HepG2 (cell line): ENCODE measurements around the gene IL17C. TPM values are rescaled to one million over a fixed set of nuclear protein-coding genes. Genes with fewer than 3 reads are reported as not detected.
A peak's percentile ranks its signal among the peaks of the same experiment; 100 is the strongest.

ENCODE experiments used
- HNF4A ChIP-seq: sonication (generic); formaldehyde crosslinking; IDR thresholded peaks from 2 replicates; pipeline ENCODE4 v1.4.0; 2020; ENCODE audit warnings: missing genetic modification reagents
- KIAA2018 ChIP-seq: sonication (generic); formaldehyde crosslinking; IDR thresholded peaks from 2 replicates; pipeline ENCODE4 v1.5.0; 2020; ENCODE audit warnings: mild to moderate bottlenecking, missing genetic modification reagents, borderline replicate concordance
- MIXL1 ChIP-seq: IDR thresholded peaks from 2 replicates; pipeline ENCODE4 v1.6.1; 2016
- MTA1 ChIP-seq: sonication (generic); formaldehyde crosslinking; IDR thresholded peaks from 2 replicates; pipeline ENCODE4 v1.4.0; 2020; ENCODE audit warnings: missing genetic modification reagents, mild to moderate bottlenecking, borderline replicate concordance
- SETDB1 ChIP-seq: sonication (generic); formaldehyde crosslinking; IDR thresholded peaks from 2 replicates; pipeline ENCODE4 v1.5.1; 2020; ENCODE audit warnings: missing genetic modification reagents, mild to moderate bottlenecking, borderline replicate concordance
- SIN3A ChIP-seq: IDR thresholded peaks from 2 replicates; pipeline ENCODE4 v1.6.1; 2011; ENCODE audit warnings: low read depth, mild to moderate bottlenecking, control low read depth, low read length, borderline replicate concordance
- TOE1 ChIP-seq: sonication (generic); formaldehyde crosslinking; IDR thresholded peaks from 2 replicates; pipeline ENCODE4 v1.4.0; 2020; ENCODE audit warnings: mild to moderate bottlenecking, missing genetic modification reagents
- ZBTB25 ChIP-seq: IDR thresholded peaks from 2 replicates; pipeline ENCODE4 v1.6.1; 2018; ENCODE audit warnings: missing genetic modification reagents
- ZNF10 ChIP-seq: sonication (generic); formaldehyde crosslinking; IDR thresholded peaks from 2 replicates; pipeline ENCODE4 v1.4.0; 2020; ENCODE audit warnings: mild to moderate bottlenecking, low read depth, missing genetic modification reagents, borderline replicate concordance
- ZNF496 ChIP-seq: sonication (generic); formaldehyde crosslinking; IDR thresholded peaks from 2 replicates; pipeline ENCODE4 v1.8.1; 2023; ENCODE audit warnings: mild to moderate bottlenecking, moderate library complexity, missing genetic modification reagents; ENCODE audit not compliant: insufficient replicate concordance
- ZNF546 ChIP-seq: sonication (generic); formaldehyde crosslinking; conservative IDR thresholded peaks from 2 replicates; pipeline ENCODE4 v1.8.1; 2023; ENCODE audit warnings: mild to moderate bottlenecking, missing genetic modification reagents
- ZNF619 ChIP-seq: sonication (generic); formaldehyde crosslinking; IDR thresholded peaks from 2 replicates; pipeline ENCODE4 v1.4.0; 2020; ENCODE audit warnings: mild to moderate bottlenecking, missing genetic modification reagents
- polyA plus RNA-seq, 8 experiments: library from polyadenylated mRNA; depleted of rRNA in 3 of 8; stranded (reverse) in 7 of 8; unstranded in 1 of 8; fragments of >200 nt; fragmentation: Illumina TruSeq in 4 of 8; extraction: Trizol in 4 of 8; gene quantifications; 2 replicates each; pipeline versions ENCODE4 v1.2.1 to v1.2.3, GENCODE V29; 2011 to 2016; ENCODE audit warnings: low read depth in 4 of 8, missing spikeins in 1 of 8, mixed read lengths in 1 of 8; ENCODE audit not compliant: insufficient read depth in 1 of 8
- total RNA-seq, 5 experiments: library from RNA; depleted of rRNA; stranded (reverse); fragments of >200 nt; fragmentation: Illumina TruSeq; extraction: Trizol; gene quantifications; 2 replicates each; pipeline ENCODE4 v1.2.3, GENCODE V29; 2016; ENCODE audit warnings: low read depth in 1 of 5
- TF ChIP-seq, protein P1 (sequence below): sonication (generic); formaldehyde crosslinking; IDR thresholded peaks from 2 replicates; pipeline ENCODE4 v1.8.0; 2023; ENCODE audit warnings: mild to moderate bottlenecking, missing genetic modification reagents
- TF ChIP-seq, protein P2 (sequence below), 2 experiments: IDR thresholded peaks; 2 replicates each; pipeline ENCODE4 v1.6.1; 2011 to 2012; ENCODE audit warnings: low read length in 2 of 2, borderline replicate concordance in 1 of 2, low read depth in 1 of 2, mild to moderate bottlenecking in 1 of 2, moderate library complexity in 1 of 2

The IL17C gene
- total and polyA plus RNA-seq, 2 of the 13 experiments (the other 11 are each of a cell fraction or from before 2014, with no cell fraction given) = not detected

- TF ChIP-seq KIAA2018 (CRISPR knock-in tag) (peak; percentile 75; the same call in 1 of the 2 replicates), MTA1 (CRISPR knock-in tag) (peak; percentile 70; the same call in 1 of the 2 replicates), ZBTB25 (CRISPR knock-in tag) (peak; percentile 35; the same call in 1 of the 2 replicates), HNF4A (CRISPR knock-in tag) (peak; percentile 48; the same call in 1 of the 2 replicates), ZNF10 (CRISPR knock-in tag) (no peak), ZNF496 (CRISPR knock-in tag) (no peak), ZNF546 (peak; percentile 52), ZNF619 (peak; percentile 79; the same call in 1 of the 2 replicates), TOE1 (CRISPR knock-in tag) (peak; percentile 82), SETDB1 (CRISPR knock-in tag) (no peak), SIN3A (peak; percentile 96; the same call in 1 of the 2 replicates), MIXL1 (peak; percentile 7; the same call in 1 of the 2 replicates)
- TF ChIP-seq, protein P1, sequence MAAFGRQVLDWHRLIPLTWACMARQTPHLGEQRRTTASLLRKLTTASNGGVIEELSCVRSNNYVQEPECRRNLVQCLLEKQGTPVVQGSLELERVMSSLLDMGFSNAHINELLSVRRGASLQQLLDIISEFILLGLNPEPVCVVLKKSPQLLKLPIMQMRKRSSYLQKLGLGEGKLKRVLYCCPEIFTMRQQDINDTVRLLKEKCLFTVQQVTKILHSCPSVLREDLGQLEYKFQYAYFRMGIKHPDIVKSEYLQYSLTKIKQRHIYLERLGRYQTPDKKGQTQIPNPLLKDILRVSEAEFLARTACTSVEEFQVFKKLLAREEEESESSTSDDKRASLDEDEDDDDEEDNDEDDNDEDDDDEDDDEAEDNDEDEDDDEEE (CRISPR knock-in tag) = peak; percentile 76
- TF ChIP-seq, protein P2, sequence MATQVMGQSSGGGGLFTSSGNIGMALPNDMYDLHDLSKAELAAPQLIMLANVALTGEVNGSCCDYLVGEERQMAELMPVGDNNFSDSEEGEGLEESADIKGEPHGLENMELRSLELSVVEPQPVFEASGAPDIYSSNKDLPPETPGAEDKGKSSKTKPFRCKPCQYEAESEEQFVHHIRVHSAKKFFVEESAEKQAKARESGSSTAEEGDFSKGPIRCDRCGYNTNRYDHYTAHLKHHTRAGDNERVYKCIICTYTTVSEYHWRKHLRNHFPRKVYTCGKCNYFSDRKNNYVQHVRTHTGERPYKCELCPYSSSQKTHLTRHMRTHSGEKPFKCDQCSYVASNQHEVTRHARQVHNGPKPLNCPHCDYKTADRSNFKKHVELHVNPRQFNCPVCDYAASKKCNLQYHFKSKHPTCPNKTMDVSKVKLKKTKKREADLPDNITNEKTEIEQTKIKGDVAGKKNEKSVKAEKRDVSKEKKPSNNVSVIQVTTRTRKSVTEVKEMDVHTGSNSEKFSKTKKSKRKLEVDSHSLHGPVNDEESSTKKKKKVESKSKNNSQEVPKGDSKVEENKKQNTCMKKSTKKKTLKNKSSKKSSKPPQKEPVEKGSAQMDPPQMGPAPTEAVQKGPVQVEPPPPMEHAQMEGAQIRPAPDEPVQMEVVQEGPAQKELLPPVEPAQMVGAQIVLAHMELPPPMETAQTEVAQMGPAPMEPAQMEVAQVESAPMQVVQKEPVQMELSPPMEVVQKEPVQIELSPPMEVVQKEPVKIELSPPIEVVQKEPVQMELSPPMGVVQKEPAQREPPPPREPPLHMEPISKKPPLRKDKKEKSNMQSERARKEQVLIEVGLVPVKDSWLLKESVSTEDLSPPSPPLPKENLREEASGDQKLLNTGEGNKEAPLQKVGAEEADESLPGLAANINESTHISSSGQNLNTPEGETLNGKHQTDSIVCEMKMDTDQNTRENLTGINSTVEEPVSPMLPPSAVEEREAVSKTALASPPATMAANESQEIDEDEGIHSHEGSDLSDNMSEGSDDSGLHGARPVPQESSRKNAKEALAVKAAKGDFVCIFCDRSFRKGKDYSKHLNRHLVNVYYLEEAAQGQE (IDR thresholded peaks at IDR 0.05; ENCODE audit: borderline replicate concordance in 1 of 2, low read depth in 1 of 2, low read length in 2 of 2) = peak; percentile 40 to 77
Measured at GRCh38 chr16:88662843-88663606, 24.7 kb downstream of the IL17C start, which contains the start of gene MVD (continued).
